H9 (cell line): ENCODE measurements around the gene BANP. TPM values are rescaled to one million over a fixed set of nuclear protein-coding genes. Genes with fewer than 3 reads are reported as not detected.

Source experiments
- DNase-seq: peaks from one replicate; pipeline ENCODE4 v3.0.0-alpha.2; 2017
- H2AFZ ChIP-seq: one replicate; pipeline ENCODE4 v1.6.1; 2013; ENCODE audit warnings: mild to moderate bottlenecking, low read length, control low read depth, moderate library complexity
- H2AK5ac ChIP-seq: 2 replicates; pipeline ENCODE4 v1.6.1; 2013; ENCODE audit warnings: low read length, control low read depth, mixed read lengths; ENCODE audit not compliant: insufficient read length
- H2BK120ac ChIP-seq: one replicate; pipeline ENCODE4 v1.6.1; 2013; ENCODE audit warnings: low read depth, mild to moderate bottlenecking, low read length, control low read depth, inconsistent platforms; ENCODE audit not compliant: poor library complexity, severe bottlenecking
- H2BK12ac ChIP-seq: 2 replicates; pipeline ENCODE4 v1.6.1; 2013; ENCODE audit warnings: low read length, control low read depth, mixed read lengths, low read depth; ENCODE audit not compliant: insufficient read length
- H2BK15ac ChIP-seq: 2 replicates; pipeline ENCODE4 v1.6.1; 2013; ENCODE audit warnings: low read depth, low read length, control low read depth
- H2BK20ac ChIP-seq: one replicate; pipeline ENCODE4 v1.6.1; 2013; ENCODE audit warnings: low read depth, mild to moderate bottlenecking, low read length, control low read depth, inconsistent platforms; ENCODE audit not compliant: poor library complexity, severe bottlenecking
- H2BK5ac ChIP-seq: 2 replicates; pipeline ENCODE4 v1.6.1; 2013; ENCODE audit warnings: low read length, control low read depth, mixed read lengths; ENCODE audit not compliant: insufficient read length
- H3K14ac ChIP-seq: 2 replicates; pipeline ENCODE4 v1.6.1; 2013; ENCODE audit warnings: low read length, control low read depth; ENCODE audit not compliant: insufficient read depth
- H3K18ac ChIP-seq: 2 replicates; pipeline ENCODE4 v1.6.1; 2013; ENCODE audit warnings: low read depth, mild to moderate bottlenecking, mixed read lengths, low read length, control low read depth; ENCODE audit not compliant: insufficient read length
- H3K23ac ChIP-seq: 2 replicates; pipeline ENCODE4 v1.6.1; 2013; ENCODE audit warnings: low read length, control low read depth, mixed read lengths, low read depth; ENCODE audit not compliant: insufficient read length
- H3K23me2 ChIP-seq: 2 replicates; pipeline ENCODE4 v1.6.1; 2013; ENCODE audit warnings: low read depth, mild to moderate bottlenecking, mixed read lengths, low read length, control low read depth; ENCODE audit not compliant: insufficient read length, poor library complexity, severe bottlenecking
- H3K27ac ChIP-seq: 2 replicates; pipeline ENCODE4 v1.5.1; 2013; ENCODE audit warnings: low read length, control low read depth, mixed read lengths, low read depth; ENCODE audit not compliant: insufficient read length
- H3K27me3 ChIP-seq: 2 replicates; pipeline ENCODE4 v1.6.1; 2013; ENCODE audit warnings: low read length, control low read depth, inconsistent platforms; ENCODE audit not compliant: insufficient read depth
- H3K4ac ChIP-seq: 2 replicates; pipeline ENCODE4 v1.6.1; 2013; ENCODE audit warnings: low read depth, mild to moderate bottlenecking, control low read depth, inconsistent platforms, low read length, moderate library complexity
- H3K4me1 ChIP-seq: 2 replicates; pipeline ENCODE4 v1.6.1; 2013; ENCODE audit warnings: low read length, control low read depth, inconsistent platforms; ENCODE audit not compliant: insufficient read depth
- H3K4me2 ChIP-seq: 2 replicates; pipeline ENCODE4 v1.6.1; 2013; ENCODE audit warnings: low read length, control low read depth, mixed read lengths; ENCODE audit not compliant: insufficient read length, insufficient read depth
- H3K56ac ChIP-seq: 2 replicates; pipeline ENCODE4 v1.6.1; 2013; ENCODE audit warnings: low read depth, mild to moderate bottlenecking, mixed read lengths, low read length, control low read depth; ENCODE audit not compliant: insufficient read length
- H3K79me1 ChIP-seq: 2 replicates; pipeline ENCODE4 v1.6.1; 2013; ENCODE audit warnings: low read depth, mild to moderate bottlenecking, moderate library complexity, low read length, control low read depth, inconsistent platforms; ENCODE audit not compliant: insufficient read depth, poor library complexity, severe bottlenecking
- H3K79me2 ChIP-seq: 2 replicates; pipeline ENCODE4 v1.6.1; 2013; ENCODE audit warnings: low read length, control low read depth, inconsistent platforms; ENCODE audit not compliant: insufficient read depth
- H3K9ac ChIP-seq: 2 replicates; pipeline ENCODE4 v1.6.1; 2013; ENCODE audit warnings: low read length, control low read depth, mixed read lengths; ENCODE audit not compliant: insufficient read length; ENCODE audit errors: extremely low read depth
- H3K9me3 ChIP-seq: one replicate; pipeline ENCODE4 v1.6.1; 2013; ENCODE audit warnings: low read depth, low read length, inconsistent platforms; ENCODE audit not compliant: control insufficient read depth
- H3T11ph ChIP-seq: one replicate; pipeline ENCODE4 v1.6.1; 2013; ENCODE audit warnings: mild to moderate bottlenecking, low read length, control low read depth, inconsistent platforms
- H4K20me1 ChIP-seq: one replicate; pipeline ENCODE4 v1.6.1; 2013; ENCODE audit not compliant: control insufficient read depth, insufficient read length, insufficient read depth
- H4K5ac ChIP-seq: 2 replicates; pipeline ENCODE4 v1.6.1; 2013; ENCODE audit warnings: low read depth, mild to moderate bottlenecking, mixed read lengths, low read length, control low read depth; ENCODE audit not compliant: insufficient read length
- H4K8ac ChIP-seq: replicated peaks from 2 replicates; pipeline ENCODE4 v1.6.1; 2013; ENCODE audit warnings: low read length, control low read depth, mixed read lengths, low read depth; ENCODE audit not compliant: insufficient read length
- H4K91ac ChIP-seq: 2 replicates; pipeline ENCODE4 v1.6.1; 2013; ENCODE audit warnings: low read depth, mild to moderate bottlenecking, moderate library complexity, mixed read lengths, low read length, control low read depth; ENCODE audit not compliant: insufficient read length
- H3K27ac Mint-ChIP-seq, 3 experiments: 2 replicates in 2 of 3; 3 replicates in 1 of 3; pipeline ENCODE4 v1.8.0; 2020 to 2021; ENCODE audit warnings: mixed read lengths in 3 of 3, mild to moderate bottlenecking in 1 of 3, moderate library complexity in 1 of 3
- H3K27me3 Mint-ChIP-seq: 2 replicates; pipeline ENCODE4 v1.8.0; 2021; ENCODE audit warnings: low read depth, mild to moderate bottlenecking, moderate library complexity, mixed read lengths
- H3K36me3 Mint-ChIP-seq, 3 experiments: 2 replicates in 2 of 3; 3 replicates in 1 of 3; pipeline ENCODE4 v1.8.0; 2020 to 2021; ENCODE audit warnings: low read depth in 3 of 3, mixed read lengths in 3 of 3; ENCODE audit not compliant: insufficient read depth in 1 of 3
- H3K4me1 Mint-ChIP-seq, 2 experiments: 2 replicates each; pipeline ENCODE4 v1.8.0; 2020; ENCODE audit warnings: mixed read lengths in 2 of 2
- H3K4me3 Mint-ChIP-seq, 2 experiments: 2 replicates in 1 of 2; 3 replicates in 1 of 2; pipeline ENCODE4 v1.8.0; 2020 to 2021; ENCODE audit warnings: mild to moderate bottlenecking in 2 of 2, mixed read lengths in 2 of 2, moderate library complexity in 1 of 2
- H3K9me3 Mint-ChIP-seq, 2 experiments: 2 replicates in 1 of 2; 3 replicates in 1 of 2; pipeline ENCODE4 v1.8.0; 2020; ENCODE audit warnings: mild to moderate bottlenecking in 2 of 2, mixed read lengths in 2 of 2, moderate library complexity in 1 of 2
- CTCF ChIP-seq: fragments of 200-600 bp; sonication (generic); conservative IDR thresholded peaks from 3 replicates; pipeline ENCODE4 v1.8.0; 2021; ENCODE audit warnings: antibody characterized with exemption, mild to moderate bottlenecking
- WGBS: extraction: QIAGEN DNeasy Blood & Tissue Kit; methylation state at CpG from one replicate; pipeline ENCODE4 v1.1.7; 2013; ENCODE audit warnings: missing lambda C conversion rate, low lambda C conversion rate, mixed read lengths; ENCODE audit not compliant: insufficient read length; ENCODE audit errors: extremely low coverage; 5-methylcytosine and 5-hydroxymethylcytosine counted together
- total RNA-seq: library from RNA; stranded (reverse); gene quantifications from 2 replicates; pipeline ENCODE4 v1.2.1, GENCODE V29; 2021

BANP gene
- total RNA-seq, 1 experiment from 2014 or later = 24.9 TPM

- no peaks in the 10 kb centered on the region for H3K27me3 Mint-ChIP-seq
- WGBS = no CpG with 5 or more reads among the region's 23 CpGs
- no peak overlapping the region for H2BK20ac ChIP-seq
- H3K18ac ChIP-seq = no peak overlapping the region
- no peaks in the 10 kb centered on the region for H3K27me3 ChIP-seq
- no peak overlapping the region for H2AK5ac ChIP-seq
- no peak overlapping the region for H3K56ac ChIP-seq
- no peaks in the 10 kb centered on the region for H3K9me3 ChIP-seq
- no peak overlapping the region for H3K14ac ChIP-seq
- no peaks in the 10 kb centered on the region for H3K23me2 ChIP-seq
- no peaks in the 10 kb centered on the region for H3K79me2 ChIP-seq
- no peaks in the 10 kb centered on the region for H3K79me1 ChIP-seq
- H2BK15ac ChIP-seq = no peak overlapping the region
- H3K4me1 ChIP-seq = no peaks in the 10 kb centered on the region
- no peak for TF ChIP-seq CTCF
- no peak overlapping the region for H3K4me3 Mint-ChIP-seq
- peak overlapping the region in 2 of 3 experiments; percentile 55 to 87; a peak in 5 of 7 replicates for H3K27ac Mint-ChIP-seq
- no peak overlapping the region for H3K27ac ChIP-seq
- H2BK12ac ChIP-seq = no peak overlapping the region
- no peak overlapping the region for H3K23ac ChIP-seq
- no peak overlapping the region for H3K4ac ChIP-seq
- no peak overlapping the region for H3T11ph ChIP-seq
- no peak overlapping the region for H4K8ac ChIP-seq
- H3K9me3 Mint-ChIP-seq = no peaks in the 10 kb centered on the region
- H4K20me1 ChIP-seq = no peaks in the 10 kb centered on the region
- DNase-seq = no peak
- no peak overlapping the region for H2BK5ac ChIP-seq
- H3K9ac ChIP-seq = no peak overlapping the region
- no peak overlapping the region for H4K91ac ChIP-seq
- H3K4me2 ChIP-seq = no peak overlapping the region
- peaks cover 6 to 23% of the 10 kb centered on the region in 2 experiments for H3K4me1 Mint-ChIP-seq
- no peak overlapping the region for H4K5ac ChIP-seq
- H2AFZ ChIP-seq = no peak overlapping the region
- peaks cover 23 to 33% (median 28%) of the 10 kb centered on the region in 3 experiments; a peak in 6 of 7 replicates for H3K36me3 Mint-ChIP-seq
- no peak overlapping the region for H2BK120ac ChIP-seq
Observed at GRCh38 chr16:88019821-88020515, 68.7 kb downstream of the BANP start.
